B cell (primary cell): ENCODE results near the gene PKNOX1.
"Not testable (repeated sequence)": the region's sequence is repeated elsewhere in the genome, so short reads cannot be mapped to it uniquely, and the experiment has no call there.

Experiments used
- CTCF ChIP-seq: fragments of 200-600 bp; IDR thresholded peaks from one replicate; pipeline ENCODE4 v1.8.0; 2022; ENCODE audit warnings: antibody characterized with exemption, mild to moderate bottlenecking
- EZH2 ChIP-seq: IDR thresholded peaks from 2 replicates; pipeline ENCODE4 v1.6.1; 2012; ENCODE audit warnings: borderline replicate concordance, low read depth, mild to moderate bottlenecking, moderate library complexity, low read length; ENCODE audit not compliant: insufficient read depth, poor library complexity, severe bottlenecking

DNA sequence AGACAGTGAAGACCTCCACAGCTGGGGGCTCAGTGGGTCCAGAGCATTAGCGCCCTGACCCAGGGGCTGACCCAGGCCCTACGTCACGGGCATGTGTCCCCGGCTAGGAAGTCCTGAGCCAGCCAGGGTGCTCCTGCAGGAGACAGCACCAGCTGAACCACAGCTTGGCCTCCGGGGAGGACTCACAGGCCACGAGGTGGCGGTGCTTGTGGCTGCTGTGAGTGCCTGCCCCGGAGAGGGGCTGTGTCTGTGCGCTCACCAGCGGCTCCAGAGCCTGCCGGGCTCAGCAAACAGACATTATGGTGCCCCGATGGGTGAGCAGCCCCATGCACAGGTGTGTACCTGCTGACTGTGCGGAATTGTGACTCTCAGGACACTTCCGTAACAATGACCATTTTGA is 70.2 kb downstream of the PKNOX1 start:
- TF ChIP-seq CTCF, EZH2: not testable (repeated sequence)
